ENCODE results near the gene KIF3C.

DNA sequence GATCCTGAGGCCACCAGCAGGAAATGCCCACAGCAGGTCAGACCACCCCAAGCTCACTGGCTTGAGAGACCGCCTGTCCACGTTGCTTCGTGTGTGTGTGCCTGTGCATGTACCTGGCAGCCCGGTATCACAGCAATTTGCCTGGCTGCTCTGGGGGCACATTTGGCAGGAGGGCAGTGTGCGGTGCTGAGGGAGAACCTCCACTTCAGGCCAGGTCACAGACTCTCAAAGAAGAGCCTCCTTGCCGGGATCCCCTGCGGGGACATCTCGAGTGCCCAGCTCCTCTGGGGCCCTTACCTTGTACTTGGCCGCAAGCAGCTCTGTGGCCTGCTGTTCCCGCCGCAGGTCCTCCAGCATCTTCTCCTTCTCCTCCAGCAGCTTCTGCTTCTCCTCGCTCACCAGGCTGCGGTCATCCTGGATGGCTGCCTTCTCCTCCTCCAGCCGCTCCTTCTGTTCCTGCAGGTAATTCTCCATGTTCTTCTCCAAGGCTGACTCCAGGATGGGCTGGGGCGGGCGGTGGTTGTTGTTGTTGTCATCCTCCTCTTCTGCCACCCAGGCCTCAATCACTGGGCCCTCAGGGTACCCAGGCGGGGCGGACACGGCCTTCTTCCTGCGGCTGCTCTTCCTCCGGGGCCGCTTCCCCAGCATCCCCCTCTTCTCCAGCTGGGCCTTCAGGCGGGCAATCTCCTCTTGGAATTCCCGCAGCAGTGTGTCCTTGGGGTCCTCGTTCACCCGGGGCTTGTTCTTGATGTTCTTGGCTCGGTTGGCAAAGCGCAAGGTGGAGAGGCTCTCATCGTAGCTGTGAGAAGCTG, 2.0 kb downstream of the KIF3C start:
- TF ChIP-seq, protein P1, sequence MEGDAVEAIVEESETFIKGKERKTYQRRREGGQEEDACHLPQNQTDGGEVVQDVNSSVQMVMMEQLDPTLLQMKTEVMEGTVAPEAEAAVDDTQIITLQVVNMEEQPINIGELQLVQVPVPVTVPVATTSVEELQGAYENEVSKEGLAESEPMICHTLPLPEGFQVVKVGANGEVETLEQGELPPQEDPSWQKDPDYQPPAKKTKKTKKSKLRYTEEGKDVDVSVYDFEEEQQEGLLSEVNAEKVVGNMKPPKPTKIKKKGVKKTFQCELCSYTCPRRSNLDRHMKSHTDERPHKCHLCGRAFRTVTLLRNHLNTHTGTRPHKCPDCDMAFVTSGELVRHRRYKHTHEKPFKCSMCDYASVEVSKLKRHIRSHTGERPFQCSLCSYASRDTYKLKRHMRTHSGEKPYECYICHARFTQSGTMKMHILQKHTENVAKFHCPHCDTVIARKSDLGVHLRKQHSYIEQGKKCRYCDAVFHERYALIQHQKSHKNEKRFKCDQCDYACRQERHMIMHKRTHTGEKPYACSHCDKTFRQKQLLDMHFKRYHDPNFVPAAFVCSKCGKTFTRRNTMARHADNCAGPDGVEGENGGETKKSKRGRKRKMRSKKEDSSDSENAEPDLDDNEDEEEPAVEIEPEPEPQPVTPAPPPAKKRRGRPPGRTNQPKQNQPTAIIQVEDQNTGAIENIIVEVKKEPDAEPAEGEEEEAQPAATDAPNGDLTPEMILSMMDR (IDR thresholded peaks at IDR 0.05): no peak
- no peak for TF ChIP-seq ZFX (IDR thresholded peaks at IDR 0.05; ENCODE audit: borderline replicate concordance)

All from 22Rv1 (cell line).